Left colon (tissue), 2 donors: ENCODE measurements around the gene ZFAND3. TPM values are rescaled to one million over a fixed set of nuclear protein-coding genes. Genes with fewer than 3 reads are reported as not detected.
A peak's percentile ranks its signal among the peaks of the same experiment; 100 is the strongest.
"Not testable (repeated sequence)": the region's sequence is repeated elsewhere in the genome, so short reads cannot be mapped to it uniquely, and the experiment has no call there.

ENCODE experiments used
- ATAC-seq: fragments of 200-7000 bp; cut with Tn5 transposase; one replicate; pipeline ENCODE4 v1.9.1; 2020; ENCODE audit warnings: mild to moderate bottlenecking, moderate library complexity
- DNase-seq, 2 donors: peaks; one replicate each; pipeline ENCODE4 v3.0.0-alpha.2; 2020
- intact Hi-C, 2 donors: fragments of 100-400 bp; cut with DNase I in 1 of 2; cut with micrococcal nuclease in 1 of 2; formaldehyde crosslinking; loops; one replicate each; pipeline versions ENCODE4 v1.11.2 to v1.14.0; 2022; cut with DNase I, micrococcal nuclease
- total RNA-seq, 2 donors: library from RNA; stranded (reverse); fragmentation: NEBNext Ultra II Directional; extraction: Animal tissue kit (Norgen Biotek cat#: 25700); gene quantifications; one replicate each; pipeline ENCODE4 v1.2.1, GENCODE V29; 2021
- donor health status: DM: no; HTN: no; CAD: no.
- donor health status: DM: yes; HTN: yes; CAD: no.

The ZFAND3 gene
- total RNA-seq, 2 donors from 2014 or later = 66.4 to 77.0 TPM

GRCh38 chr6:37977715-37978114 is 158.2 kb downstream of the ZFAND3 start:
- DNase-seq (no peak), ATAC-seq (no peak)
- intact Hi-C loops = no loop called here

- no peak for ATAC-seq
- DNase-seq = no peak
- intact Hi-C loops = no loop called here
These were observed 160.1 kb downstream of the ZFAND3 start for GRCh38 chr6:37979392-37980221.

- no peak for DNase-seq
- intact Hi-C loops = no loop called here
- ATAC-seq = no peak
These were observed 160.7 kb downstream of the ZFAND3 start for GRCh38 chr6:37980222-37980595.

GRCh38 chr6:37981626-37982025 is 162.1 kb downstream of the ZFAND3 start:
- intact Hi-C loops = no loop called here
- DNase-seq (no peak), ATAC-seq (no peak)

GRCh38 chr6:37982317-37982716 is 162.8 kb downstream of the ZFAND3 start:
- intact Hi-C loops = no loop called here
- ATAC-seq (peak; percentile 19), DNase-seq (no peak)

- ATAC-seq (no peak), DNase-seq (no peak)
- intact Hi-C loops = no loop called here
These were observed 164.4 kb downstream of the ZFAND3 start for GRCh38 chr6:37983720-37984501.

- DNase-seq (no peak), ATAC-seq (no peak)
- intact Hi-C loops = no loop called here
These were observed 165.1 kb downstream of the ZFAND3 start for GRCh38 chr6:37984578-37984977.

- intact Hi-C loops = no loop called here
- DNase-seq (no peak), ATAC-seq (no peak)
These were observed 165.8 kb downstream of the ZFAND3 start for GRCh38 chr6:37985355-37985754.

GRCh38 chr6:37987018-37987417 is 167.5 kb downstream of the ZFAND3 start:
- intact Hi-C loops = no loop called here

GRCh38 chr6:37987559-37987958 is 168.0 kb downstream of the ZFAND3 start:
- ATAC-seq (no peak), DNase-seq (no peak)
- intact Hi-C loops = no loop called here

More at GRCh38 chr6:37987018-37987417, 167.5 kb downstream of the ZFAND3 start:
- ATAC-seq = no peak
- no peak for DNase-seq

- no peak for ATAC-seq
- intact Hi-C loops = no loop called here
- DNase-seq = no peak
These were observed 168.6 kb downstream of the ZFAND3 start for GRCh38 chr6:37988127-37988526.

GRCh38 chr6:37988696-37989095 is 169.2 kb downstream of the ZFAND3 start:
- ATAC-seq = no peak
- intact Hi-C loops = no loop called here
- DNase-seq = no peak

GRCh38 chr6:37990762-37991525 is 171.4 kb downstream of the ZFAND3 start:
- DNase-seq (no peak), ATAC-seq (no peak)
- intact Hi-C loops = no loop called here

GRCh38 chr6:37992749-37993148 is 173.2 kb downstream of the ZFAND3 start:
- ATAC-seq = no peak
- DNase-seq = no peak
- intact Hi-C loops = no loop called here

- ATAC-seq, DNase-seq, intact Hi-C loops: not testable (repeated sequence)
These were observed 173.7 kb downstream of the ZFAND3 start for GRCh38 chr6:37993194-37993593.

GRCh38 chr6:37993596-37993995 is 174.1 kb downstream of the ZFAND3 start:
- ATAC-seq = no peak
- DNase-seq = no peak
- intact Hi-C loops = no loop called here

- ATAC-seq (no peak), DNase-seq (no peak)
- intact Hi-C loops = no loop called here
These were observed 174.7 kb downstream of the ZFAND3 start for GRCh38 chr6:37994223-37994622.

GRCh38 chr6:37998366-37998765 is 178.8 kb downstream of the ZFAND3 start:
- DNase-seq (no peak), ATAC-seq (no peak)
- intact Hi-C loops = no loop called here

- DNase-seq (no peak), ATAC-seq (no peak)
- intact Hi-C loops = no loop called here
These were observed 181.9 kb downstream of the ZFAND3 start for GRCh38 chr6:38001386-38001785.

GRCh38 chr6:38004908-38005307 is 185.4 kb downstream of the ZFAND3 start:
- ATAC-seq (no peak), DNase-seq (no peak)
- intact Hi-C loops = no loop called here
